Posterior vena cava (tissue), 2 donors: Measurements from ENCODE around the gene TMC4. TPM values are rescaled to one million over a fixed set of nuclear protein-coding genes. Genes with fewer than 3 reads are reported as not detected.
"Not testable (repeated sequence)": the region's sequence is repeated elsewhere in the genome, so short reads cannot be mapped to it uniquely, and the experiment has no call there.

Experiments used
- DNase-seq: peaks from one replicate; pipeline ENCODE4 v3.0.0-alpha.2; 2020; ENCODE audit warnings: low spot score
- intact Hi-C, 2 donors: fragments of 100-400 bp; cut with DNase I; formaldehyde crosslinking; loops; one replicate each; pipeline versions ENCODE4 v1.14.1 to v1.14.2; 2022 to 2023
- long read RNA-seq, 2 donors: library from polyadenylated mRNA; unstranded; transcript quantifications; one replicate each; pipeline ENCODE4 v2.0.0, GENCODE V29; 2020 to 2021
- total RNA-seq, 2 donors: library from RNA; stranded (reverse); fragmentation: NEBNext Ultra II Directional; extraction: Animal tissue kit (Norgen Biotek cat#: 25700); gene quantifications; one replicate each; pipeline ENCODE4 v1.2.1, GENCODE V29; 2021
- donor health status: DM: yes; HTN: yes; CAD: no.
- donor health status: DM: yes; HTN: yes; CAD: no.

The TMC4 gene
- 1 to 10 TPM; 1.1 to 1.4 TPM for total RNA-seq
- long read RNA-seq, donor 1, partial matches to known transcripts, result 0 of 1 reads
- long read RNA-seq, donor 1, other reads (novel, unspliced or antisense), result 1 of 1 reads
- long read RNA-seq, donor 2, result 0 reads

GRCh38 chr19:54172471-54173358, at the start of gene TMC4:
TSS of gene TMC4 (minus strand) at chr19:54173160. CDS start at chr19:54173117, 43 bp downstream.
- intact Hi-C loops, result loop anchor here in 1 of 2 donors (2.0 to 10.0 kb wide), 2 partner anchors 34 to 282 kb away; no protein-coding TSS in a partner anchor

DNA sequence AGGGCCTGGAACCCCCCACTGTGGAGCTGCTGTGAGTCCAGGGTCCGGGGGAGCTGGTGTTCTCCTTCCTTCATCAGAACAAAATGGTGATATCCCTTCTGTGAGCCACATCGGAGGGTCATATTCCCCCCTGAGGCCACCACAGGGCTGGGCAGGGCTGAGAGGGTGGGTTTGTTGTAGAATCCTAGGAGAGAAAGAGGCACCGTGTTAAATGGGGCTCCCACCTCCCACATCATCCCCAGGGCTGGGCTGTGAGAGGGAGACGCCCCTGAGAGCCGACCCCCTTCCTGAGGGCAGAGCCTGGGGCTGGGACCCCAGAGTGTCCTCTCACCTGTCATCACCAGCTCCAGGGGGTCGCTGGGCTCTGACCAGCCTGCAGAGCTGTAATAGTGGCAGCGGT, 49.0 kb upstream of the TMC4 start:
- peak; percentile 78 for DNase-seq
- intact Hi-C loops, result not testable (repeated sequence)

More at GRCh38 chr19:54172471-54173358, at the start of gene TMC4:
- DNase-seq, result no peak

- DNase-seq, intact Hi-C loops: not testable (repeated sequence)
These were observed 46.7 kb upstream of the TMC4 start for GRCh38 chr19:54219702-54220101.

DNA sequence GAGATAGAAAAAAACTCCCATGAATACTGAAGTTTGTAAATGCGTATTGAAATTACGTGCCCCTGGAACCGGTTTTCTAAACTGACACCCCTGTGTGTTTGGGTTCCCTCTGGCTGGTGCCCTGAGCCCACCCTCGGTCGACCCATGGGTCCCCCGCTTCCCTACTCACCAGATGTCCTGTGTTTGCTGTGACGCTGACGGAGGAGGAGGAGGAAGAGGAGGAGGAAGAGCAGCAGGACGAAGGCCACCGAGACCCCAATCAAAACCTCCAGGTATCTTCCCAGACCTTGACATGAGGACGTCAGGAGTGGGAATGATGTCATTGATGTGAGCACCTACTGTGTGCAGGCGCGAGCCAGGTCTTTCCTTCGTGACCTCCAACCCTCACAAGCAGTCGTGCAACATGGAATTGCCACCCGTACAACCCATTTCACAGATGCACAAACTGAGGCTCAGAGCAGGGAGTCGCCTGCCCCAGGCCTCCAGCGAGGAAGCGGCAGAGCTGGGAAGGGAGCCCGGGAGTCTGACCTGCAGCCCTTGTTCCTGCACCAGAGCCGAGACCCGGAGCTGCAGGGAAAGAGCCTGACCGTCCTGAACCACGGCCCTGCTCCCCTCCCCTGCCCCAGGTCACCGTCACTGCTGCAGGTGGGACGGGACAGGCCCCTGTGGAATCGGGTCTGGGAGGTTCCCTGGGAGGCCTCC, 46.2 kb upstream of the TMC4 start:
- DNase-seq, result peak; percentile 58
- intact Hi-C loops, result no loop called here

- no peak for DNase-seq
- intact Hi-C loops, result no loop called here
These were observed 45.3 kb upstream of the TMC4 start for GRCh38 chr19:54218259-54218658.

- intact Hi-C loops, result not testable (repeated sequence)
- peak; percentile 76 for DNase-seq
These were observed 44.7 kb upstream of the TMC4 start for GRCh38 chr19:54217517-54218247.

- peak; percentile 71 for DNase-seq
- intact Hi-C loops, result no loop called here
These were observed 43.9 kb upstream of the TMC4 start for GRCh38 chr19:54216869-54217268.

GRCh38 chr19:54214734-54215133, 41.8 kb upstream of the TMC4 start:
- DNase-seq, result peak; percentile 41
- intact Hi-C loops, result not testable (repeated sequence)

- intact Hi-C loops, result not testable (repeated sequence)
These were observed 41.3 kb upstream of the TMC4 start for GRCh38 chr19:54214217-54214616.

GRCh38 chr19:54211235-54211634, 38.3 kb upstream of the TMC4 start:
- DNase-seq, result peak; percentile 50
- intact Hi-C loops, result no loop called here

More at GRCh38 chr19:54214217-54214616, 41.3 kb upstream of the TMC4 start:
- DNase-seq, result not testable (repeated sequence)

DNA sequence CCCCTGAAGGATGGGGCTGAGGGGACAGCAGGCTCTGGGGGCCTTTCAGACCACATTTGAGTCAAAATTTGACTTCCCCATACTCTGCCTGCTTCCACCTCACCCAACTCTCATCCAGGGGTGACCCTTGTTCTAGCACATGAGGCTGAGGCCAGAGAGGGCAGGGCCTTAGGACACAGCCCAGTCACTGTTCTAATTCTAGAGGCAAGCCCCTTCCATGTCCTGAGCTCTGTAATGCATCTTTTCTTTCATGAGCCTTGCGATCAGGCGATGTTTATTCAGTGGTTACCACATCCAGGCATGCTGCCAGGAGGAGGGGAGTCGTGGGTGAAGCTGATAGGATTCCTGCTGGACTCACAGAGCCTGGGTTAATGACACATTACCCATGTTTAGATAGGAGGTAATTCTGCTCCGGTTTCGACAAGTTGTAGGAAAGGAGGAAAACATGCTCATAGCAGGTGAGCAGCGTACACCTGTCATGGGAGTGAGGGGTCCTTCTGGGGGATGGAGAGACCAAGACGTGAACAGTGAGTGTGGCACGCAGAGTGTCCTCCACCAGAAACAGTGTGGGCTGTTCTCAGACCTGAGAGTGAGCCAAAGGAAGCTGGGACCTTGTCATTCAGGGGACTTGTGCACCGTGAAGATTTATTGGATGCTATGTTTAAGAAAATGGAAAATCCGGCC, 37.0 kb upstream of the TMC4 start:
- DNase-seq, result peak; percentile 95
- intact Hi-C loops, result no loop called here

DNA sequence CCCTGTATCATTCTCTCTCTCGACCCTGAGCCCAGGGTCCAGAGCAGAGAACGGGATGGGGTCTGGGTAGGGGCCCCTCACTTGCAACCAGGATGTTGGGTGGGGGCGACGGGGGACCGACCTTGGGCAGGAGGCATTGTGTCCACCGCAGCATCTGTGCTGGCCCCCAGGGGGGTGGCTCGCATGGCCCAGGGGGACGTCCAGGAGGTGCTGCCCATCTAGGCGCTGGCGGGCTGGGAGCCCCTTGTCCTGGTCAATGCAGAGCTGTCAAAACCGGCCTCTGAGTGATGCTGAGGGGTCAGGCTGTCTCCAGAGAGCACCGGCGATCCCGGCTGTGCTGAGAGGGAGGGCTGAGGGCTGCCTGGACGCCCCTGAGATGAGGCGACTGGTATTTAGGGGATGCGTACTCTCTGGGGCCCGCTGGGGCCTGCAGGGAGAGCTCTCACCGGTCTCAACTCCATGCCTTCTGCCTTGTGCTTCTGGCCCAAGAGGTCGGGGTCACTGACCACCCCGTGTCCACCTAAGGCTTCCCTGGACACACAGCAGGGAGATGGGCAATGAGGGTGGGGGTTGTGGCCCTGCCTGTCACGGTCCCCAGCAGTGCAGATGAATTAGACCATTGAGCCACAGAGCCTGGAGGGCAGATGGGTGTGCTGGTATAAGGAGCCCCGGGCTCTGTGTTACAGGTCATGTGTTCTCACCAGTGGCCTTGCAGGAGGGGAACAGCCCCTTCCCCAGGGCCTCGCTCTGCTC, 36.3 kb upstream of the TMC4 start:
- peak; percentile 82 for DNase-seq

GRCh38 chr19:54208784-54209057, 35.8 kb upstream of the TMC4 start:
- intact Hi-C loops, result no loop called here
- DNase-seq, result no peak

More for the DNA sequence above, 36.3 kb upstream of the TMC4 start:
- intact Hi-C loops, result no loop called here

GRCh38 chr19:54207983-54208783, 35.2 kb upstream of the TMC4 start:
- DNase-seq, result peak; percentile 89
- intact Hi-C loops, result loop anchor here in 1 of 2 donors (2.0 kb wide), 1 partner anchor 35 kb away; the partner anchor contains the start of gene TMC4

DNA sequence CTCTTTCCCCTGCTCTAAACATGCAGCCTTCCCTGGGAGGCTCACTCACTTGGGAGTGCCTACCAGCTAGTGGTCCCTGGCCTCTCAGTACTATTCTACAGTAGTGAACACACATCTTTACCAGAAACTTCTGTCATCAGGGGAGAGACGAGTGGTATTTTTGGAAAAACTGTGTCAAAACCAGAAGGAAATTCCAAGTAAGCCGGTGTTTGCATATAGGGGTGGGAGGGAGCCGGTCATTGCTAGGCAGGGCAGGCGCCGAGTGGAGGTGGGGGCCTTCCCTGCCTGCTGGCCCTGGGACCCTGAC, 34.7 kb upstream of the TMC4 start:
- DNase-seq, result no peak
- intact Hi-C loops, result loop anchor here in 1 of 2 donors (2.0 kb wide), 1 partner anchor 35 kb away; the partner anchor contains the start of gene TMC4

DNA sequence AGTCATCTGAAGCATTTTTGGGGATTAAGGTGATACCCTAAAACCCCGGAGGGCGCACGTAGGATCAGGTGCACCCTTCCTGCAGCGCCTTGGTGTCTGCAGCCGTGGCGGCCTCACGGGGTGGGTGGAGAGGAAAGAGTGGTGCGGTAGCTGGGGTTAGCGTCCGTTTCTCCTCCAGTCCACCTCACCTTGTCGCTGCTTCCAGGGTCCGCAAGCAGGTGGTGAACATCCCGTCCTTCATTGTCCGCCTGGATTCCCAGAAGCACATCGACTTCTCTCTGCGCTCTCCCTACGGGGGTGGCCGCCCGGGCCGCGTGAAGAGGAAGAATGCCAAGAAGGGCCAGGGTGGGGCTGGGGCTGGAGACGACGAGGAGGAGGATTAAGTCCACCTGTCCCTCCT, 34.2 kb upstream of the TMC4 start:
- peak; percentile 86 for DNase-seq
- intact Hi-C loops, result loop anchor here in 1 of 2 donors (2.0 kb wide), 1 partner anchor 34 kb away; the partner anchor contains the start of gene TMC4

DNA sequence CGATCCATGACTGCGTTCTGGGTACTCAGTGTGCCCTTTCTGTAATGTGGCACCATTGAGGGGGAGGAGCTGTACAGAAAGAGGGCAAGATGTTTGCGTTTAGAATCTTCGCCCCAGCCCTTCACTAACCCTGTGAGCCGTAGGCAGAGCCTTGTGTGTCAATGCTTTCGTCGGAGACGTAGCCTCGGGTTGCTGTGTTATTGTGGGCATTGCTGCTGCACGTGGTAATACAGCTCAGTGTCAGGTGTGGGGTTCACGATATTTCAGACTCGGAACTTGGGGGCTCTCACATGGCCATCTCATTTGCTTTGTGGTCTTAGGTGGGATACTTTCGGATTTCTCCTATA, 33.8 kb upstream of the TMC4 start:
- DNase-seq, result no peak
- intact Hi-C loops, result loop anchor here in 1 of 2 donors (2.0 kb wide), 1 partner anchor 34 kb away; the partner anchor contains the start of gene TMC4
